Esophagus squamous epithelium (tissue), 4 donors: ENCODE results near the gene RBM5.

ENCODE experiments used
- CTCF ChIP-seq, 6 experiments: fragments of 450-650 bp in 4 of 6; fragments of 200-600 bp in 2 of 6; sonication (generic) in 2 of 6; IDR thresholded peaks; one replicate each; pipeline ENCODE4 v1.5.1; 2016 to 2019; ENCODE audit warnings: antibody characterized with exemption in 6 of 6, mild to moderate bottlenecking in 4 of 6, moderate library complexity in 4 of 6
- POLR2A ChIP-seq, 4 donors: fragments of 450-650 bp; IDR thresholded peaks; one replicate each; pipeline ENCODE4 v1.6.1; 2017; ENCODE audit warnings: antibody characterized with exemption in 4 of 4, mild to moderate bottlenecking in 4 of 4, moderate library complexity in 3 of 4

- no peak for TF ChIP-seq CTCF (IDR thresholded peaks at IDR 0.05)
- no peak for TF ChIP-seq POLR2A (IDR thresholded peaks at IDR 0.05)
Observed at GRCh38 chr3:50130436-50130835, 41.7 kb downstream of the RBM5 start.
